Right lobe of liver (tissue), 6 donors: Measurements from ENCODE around the gene GRID1. TPM values are rescaled to one million over a fixed set of nuclear protein-coding genes. Genes with fewer than 3 reads are reported as not detected.

Experiments used
- ATAC-seq, 4 donors: fragments of 200-7000 bp; cut with Tn5 transposase; one replicate each; pipeline ENCODE4 v1.9.1; 2020; ENCODE audit warnings: mild to moderate bottlenecking in 4 of 4, moderate library complexity in 4 of 4
- DNase-seq, 3 donors: peaks; one replicate each; pipeline ENCODE4 v3.0.0-alpha.2; 2020
- H3K27ac ChIP-seq, 3 donors: fragments of 200-600 bp; one replicate each; pipeline ENCODE4 v1.8.0; 2022
- H3K27me3 ChIP-seq, 2 donors: fragments of 200-600 bp; one replicate each; pipeline ENCODE4 v1.8.0; 2022
- H3K36me3 ChIP-seq, 4 donors: fragments of 200-600 bp; sonication (generic) in 1 of 4; one replicate each; pipeline versions ENCODE4 v1.5.1 to v1.8.0; 2017 to 2022; ENCODE audit warnings: control low read depth in 1 of 4
- H3K4me1 ChIP-seq, 4 donors: fragments of 200-600 bp; sonication (generic) in 1 of 4; one replicate each; pipeline versions ENCODE4 v1.5.1 to v1.8.0; 2017 to 2022; ENCODE audit warnings: control low read depth in 1 of 4
- H3K4me3 ChIP-seq, 3 donors: fragments of 200-600 bp; one replicate each; pipeline ENCODE4 v1.8.0; 2022
- H3K9me3 ChIP-seq, 4 donors: fragments of 200-600 bp; sonication (generic) in 1 of 4; one replicate each; pipeline versions ENCODE4 v1.5.1 to v1.8.0; 2017 to 2022; ENCODE audit warnings: control low read depth in 1 of 4
- CTCF ChIP-seq, 4 donors: fragments of 200-600 bp in 3 of 4; fragments of 450-650 bp in 1 of 4; IDR thresholded peaks; one replicate each; pipeline versions ENCODE4 v1.5.1 to v1.8.0; 2016 to 2022; ENCODE audit warnings: antibody characterized with exemption in 4 of 4, mild to moderate bottlenecking in 2 of 4
- POLR2A ChIP-seq: fragments of 450-650 bp; IDR thresholded peaks from one replicate; pipeline ENCODE4 v1.6.1; 2017; ENCODE audit warnings: antibody characterized with exemption, mild to moderate bottlenecking
- WGBS: methylation state at CpG from one replicate; pipeline ENCODE4 v1.1.6; 2018; ENCODE audit warnings: low coverage, low lambda C conversion rate; ENCODE audit not compliant: insufficient coverage; ENCODE audit errors: missing lambda C conversion rate; 5-methylcytosine and 5-hydroxymethylcytosine counted together
- intact Hi-C, 2 donors: fragments of 100-400 bp; cut with DNase I; formaldehyde crosslinking; loops; one replicate each; pipeline versions ENCODE4 v1.11.2 to v1.14.1; 2022
- total RNA-seq, 6 experiments: library from RNA; depleted of rRNA in 2 of 6; stranded (reverse); fragments of >200 nt in 2 of 6; fragmentation: NEBNext Ultra II Directional in 3 of 6; extraction: Animal tissue kit (Norgen Biotek cat#: 25700) in 3 of 6; gene quantifications; one replicate each; pipeline versions ENCODE4 v1.1.0 to v1.2.4, GENCODE V29; 2016 to 2023
- donor health status: DM: no; HTN: yes; CAD: no.
- donor health status: DM: no; HTN: no; CAD: no.
- donor health status: DM: no; HTN: no; CAD: no.
- donor health status: DM: no; HTN: yes; CAD: no.
- donor health status: DM: no; HTN: yes; CAD: no.

The GRID1 gene
- total RNA-seq, 6 experiments from 2014 or later = 0.05 to 1.9 (median 0.81) TPM

- no peak overlapping the region for H3K4me3 ChIP-seq
- DNase-seq (peak in 1 of 3 donors; percentile 37), ATAC-seq (no peak)
- H3K27ac ChIP-seq = no peak overlapping the region
- H3K27me3 ChIP-seq = no peaks in the 10 kb centered on the region
- TF ChIP-seq POLR2A (no peak), CTCF (IDR thresholded peaks at IDR 0.05) (no peak)
- H3K9me3 ChIP-seq = no peaks in the 10 kb centered on the region
- 68% methylated on average over 4 of the region's 7 CpGs for WGBS
- peaks cover 0 to 4% (median 0%) of the 10 kb centered on the region in 4 donors for H3K4me1 ChIP-seq
- intact Hi-C loops = loop anchor here (10.0 kb wide), 2 partner anchors 272 to 592 kb away; no protein-coding TSS in a partner anchor
- H3K36me3 ChIP-seq = no peaks in the 10 kb centered on the region
Measured at GRCh38 chr10:86376403-86376802, 9.8 kb upstream of the GRID1 start.

GRCh38 chr10:86375204-86375603 is 8.6 kb upstream of the GRID1 start:
- H3K27me3 ChIP-seq = no peaks in the 10 kb centered on the region
- 80% methylated on average over 7 of the region's 8 CpGs for WGBS
- intact Hi-C loops = loop anchor here (10.0 kb wide), 2 partner anchors 270 to 590 kb away; no protein-coding TSS in a partner anchor
- H3K4me3 ChIP-seq = no peak overlapping the region
- no peaks in the 10 kb centered on the region for H3K36me3 ChIP-seq
- H3K4me1 ChIP-seq = peaks cover 0 to 4% (median 0%) of the 10 kb centered on the region in 4 donors
- ATAC-seq = no peak
- no peaks in the 10 kb centered on the region for H3K9me3 ChIP-seq
- H3K27ac ChIP-seq = no peak overlapping the region
- TF ChIP-seq POLR2A (no peak), CTCF (IDR thresholded peaks at IDR 0.05) (no peak)
- peak in 1 of 3 donors; percentile 14 for DNase-seq

GRCh38 chr10:86374664-86375063 is 8.1 kb upstream of the GRID1 start:
- 82% methylated on average over 2 of the region's 8 CpGs for WGBS
- H3K36me3 ChIP-seq = no peaks in the 10 kb centered on the region
- peaks cover 0 to 4% (median 0%) of the 10 kb centered on the region in 4 donors for H3K4me1 ChIP-seq
- no peak overlapping the region for H3K27ac ChIP-seq
- TF ChIP-seq CTCF (IDR thresholded peaks at IDR 0.05) (no peak), POLR2A (no peak)
- intact Hi-C loops = loop anchor here (10.0 kb wide), 2 partner anchors 270 to 590 kb away; no protein-coding TSS in a partner anchor
- ATAC-seq = no peak
- H3K27me3 ChIP-seq = no peaks in the 10 kb centered on the region
- no peak overlapping the region for H3K4me3 ChIP-seq
- peak in 2 of 3 donors; percentile 21 to 37 for DNase-seq
- no peaks in the 10 kb centered on the region for H3K9me3 ChIP-seq

GRCh38 chr10:86373828-86374227 is 7.2 kb upstream of the GRID1 start:
- ATAC-seq (no peak), DNase-seq (peak in 2 of 3 donors; percentile 23 to 24)
- H3K27ac ChIP-seq = no peak overlapping the region
- intact Hi-C loops = loop anchor here (10.0 kb wide), 2 partner anchors 269 to 589 kb away; no protein-coding TSS in a partner anchor
- no peak overlapping the region for H3K4me3 ChIP-seq
- peaks cover 0 to 4% (median 0%) of the 10 kb centered on the region in 4 donors for H3K4me1 ChIP-seq
- H3K36me3 ChIP-seq = no peaks in the 10 kb centered on the region
- no peaks in the 10 kb centered on the region for H3K27me3 ChIP-seq
- WGBS = 69% methylated on average over 4 of the region's 7 CpGs
- no peaks in the 10 kb centered on the region for H3K9me3 ChIP-seq
- TF ChIP-seq POLR2A = no peak
- TF ChIP-seq CTCF (IDR thresholded peaks at IDR 0.05) = no peak
